NCI-H146 treated with DMSO at 0.1 percent for 48 hours (cell line): ENCODE measurements around the gene ZNF385B.
"Not testable (repeated sequence)": the region's sequence is repeated elsewhere in the genome, so short reads cannot be mapped to it uniquely, and the experiment has no call there.

Experiments
- DNase-seq: peaks from one replicate; lab custom pipeline; 2025; ENCODE audit not compliant: unreplicated experiment; lab: John Stamatoyannopoulos, UW

ZNF385B gene

GRCh38 chr2:179513181-179513580 lies 348.2 kb downstream of the ZNF385B start:
- DNase-seq: no peak

DNA sequence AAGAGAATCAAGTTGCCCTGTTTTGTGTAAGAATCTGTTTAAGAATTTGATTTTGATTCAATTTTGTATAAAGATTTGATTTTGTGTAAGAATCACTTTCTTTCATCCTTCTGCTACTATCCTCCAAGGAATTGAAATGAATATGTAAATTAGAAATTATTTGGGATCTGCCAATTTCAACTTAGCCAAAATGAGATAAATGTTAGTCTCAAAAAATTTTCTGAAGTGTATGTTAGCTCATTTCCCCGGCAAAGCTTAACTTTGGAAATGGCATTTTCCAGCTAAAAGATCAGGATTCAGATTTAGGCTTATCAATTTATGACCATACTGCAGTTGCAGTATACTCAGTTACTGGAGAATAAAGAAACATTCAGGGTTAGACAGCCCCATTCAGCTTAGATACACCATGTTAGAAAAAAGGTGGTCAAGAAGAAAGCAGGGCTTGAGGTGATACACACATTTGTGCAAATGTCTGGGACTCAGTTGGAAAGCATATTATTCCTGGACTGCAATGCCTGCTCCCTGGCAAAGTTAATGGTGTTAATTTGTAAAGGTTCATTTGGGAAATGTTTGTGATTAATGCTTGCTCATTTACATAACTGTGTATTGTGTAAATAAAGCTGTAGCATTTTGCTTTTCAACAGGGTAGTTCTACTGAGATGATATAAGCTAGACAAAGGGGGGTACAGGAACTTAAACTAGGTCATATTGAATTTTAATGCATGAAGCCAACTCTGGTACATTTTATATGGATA lies 349.0 kb downstream of the ZNF385B start:
- no peak for DNase-seq

DNA sequence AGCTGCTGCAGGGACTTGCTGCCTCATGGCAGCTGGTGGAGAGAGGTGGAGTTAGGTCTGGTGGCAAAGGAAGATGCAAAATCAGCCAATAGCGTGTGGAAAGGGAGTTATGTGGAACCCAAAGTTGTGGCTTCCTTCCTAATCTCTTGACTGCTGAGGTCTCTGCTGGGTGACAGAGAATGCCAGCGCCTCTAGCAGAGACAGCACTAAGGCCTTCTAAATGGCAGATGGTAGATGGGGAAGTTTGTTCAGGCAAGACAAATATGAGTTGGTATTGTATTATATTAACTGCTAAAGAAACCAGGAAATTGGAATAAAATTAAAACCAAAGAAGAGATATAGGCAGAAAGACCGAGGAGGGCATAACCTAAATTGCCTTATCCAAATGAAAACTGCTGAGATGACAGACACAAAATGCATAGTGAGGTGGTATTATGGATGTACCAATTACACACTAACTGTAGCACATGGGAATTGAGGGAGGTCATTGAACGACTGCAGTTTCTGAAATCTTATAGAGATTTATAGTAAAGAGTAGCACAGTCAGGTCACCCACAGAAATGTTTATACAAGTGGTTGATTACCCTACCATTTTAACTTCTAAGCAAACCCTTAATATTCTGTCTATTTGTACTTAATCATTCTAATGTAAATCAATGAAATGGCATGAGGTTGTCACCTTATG lies 350.2 kb downstream of the ZNF385B start:
- peak; percentile 23 for DNase-seq

GRCh38 chr2:179495315-179495714 lies 366.1 kb downstream of the ZNF385B start:
- no peak for DNase-seq

- DNase-seq: no peak
Observed at GRCh38 chr2:179488563-179488962, 372.8 kb downstream of the ZNF385B start.

DNA sequence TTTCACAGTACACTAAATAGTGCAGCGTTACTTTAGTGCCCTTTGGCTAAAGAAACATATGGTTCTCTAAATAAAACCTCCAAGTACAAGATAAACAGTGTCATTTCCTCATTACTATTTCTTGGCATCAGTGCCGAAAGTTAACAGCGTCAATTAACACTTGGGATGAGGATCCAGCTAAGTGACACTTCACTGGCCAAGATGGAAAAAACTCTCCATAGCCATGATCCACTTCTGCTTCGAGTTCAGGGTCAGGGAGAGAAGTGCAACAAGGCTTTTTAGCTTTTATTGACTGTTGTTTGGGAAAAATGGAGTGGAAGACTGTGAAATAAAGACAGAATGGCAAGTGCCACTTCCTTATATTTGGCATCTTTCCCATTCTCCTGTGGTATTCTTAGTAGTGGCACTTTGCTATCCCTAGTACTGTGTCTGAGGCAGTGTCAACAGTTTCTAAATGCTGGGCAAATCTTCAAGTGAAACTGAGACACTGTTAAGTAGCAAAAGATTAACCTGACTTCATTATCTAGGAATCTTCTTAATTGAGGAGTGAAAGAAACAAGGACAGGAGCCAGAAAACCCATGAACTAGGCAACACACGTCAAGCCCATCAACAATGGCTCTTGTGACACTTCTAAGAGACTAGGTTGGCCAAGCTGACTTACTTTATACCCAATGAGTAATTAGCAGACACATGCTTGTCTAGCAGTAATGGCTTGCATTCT lies 374.2 kb downstream of the ZNF385B start:
- no peak for DNase-seq

DNA sequence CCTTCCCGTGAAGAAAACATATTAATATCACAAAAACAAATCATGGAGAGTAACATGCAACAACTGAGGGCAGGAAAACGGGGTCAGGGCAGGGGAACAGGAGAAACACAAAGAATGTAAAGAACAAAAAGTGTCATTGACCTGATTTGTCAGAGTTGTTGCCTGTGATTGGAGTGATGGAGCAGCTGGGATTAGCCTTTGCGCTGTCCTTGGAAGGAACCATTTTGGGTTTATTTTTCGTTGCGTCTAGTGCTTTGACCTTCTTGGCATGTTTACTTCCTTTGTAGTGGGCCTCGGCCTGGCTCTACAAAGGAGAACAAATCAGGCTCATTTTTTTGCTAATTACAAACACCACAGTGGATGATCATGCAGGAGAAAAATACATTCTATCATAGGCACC lies 378.3 kb downstream of the ZNF385B start:
- no peak for DNase-seq

DNA sequence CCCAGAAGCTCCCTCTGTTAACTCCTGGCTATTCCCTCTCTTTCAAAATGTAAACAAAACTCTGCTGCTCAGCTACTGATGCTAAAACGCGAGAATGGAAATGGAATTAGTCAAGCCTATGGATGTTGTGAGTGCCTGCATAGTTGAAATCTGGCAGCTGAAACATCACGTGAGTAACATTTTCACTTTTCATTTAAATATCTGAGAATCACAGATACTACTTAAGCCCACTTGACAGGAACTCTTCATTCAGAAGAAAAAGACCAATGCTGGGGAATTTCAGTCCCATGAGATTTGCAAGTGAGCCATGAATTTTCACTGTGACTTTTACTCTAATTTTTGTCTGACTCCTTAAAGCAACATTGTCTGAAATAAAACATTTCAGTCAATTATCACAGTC lies 381.5 kb downstream of the ZNF385B start:
- no peak for DNase-seq

DNA sequence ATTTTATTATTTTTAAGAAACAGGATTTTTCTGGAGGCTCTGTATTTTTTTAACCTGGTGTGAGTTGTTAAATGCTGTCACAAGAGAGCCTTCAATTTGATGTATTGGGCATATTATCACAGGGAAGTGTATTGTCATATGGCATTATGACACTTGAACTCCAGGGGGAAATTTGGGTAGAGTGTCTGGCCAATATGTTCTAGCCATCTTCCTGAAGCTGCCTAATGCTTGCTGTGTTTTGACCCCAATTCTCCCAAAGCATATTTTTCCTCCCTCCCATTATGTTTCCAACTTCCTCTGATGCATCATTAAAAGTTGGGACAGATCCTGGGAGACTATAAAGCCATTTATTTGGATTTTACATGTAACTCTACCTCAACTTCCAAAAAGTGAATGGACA lies 382.6 kb downstream of the ZNF385B start:
- no peak for DNase-seq

GRCh38 chr2:179470992-179471391 lies 390.4 kb downstream of the ZNF385B start:
- DNase-seq: no peak

- no peak for DNase-seq
Observed at GRCh38 chr2:179470089-179470488, 391.3 kb downstream of the ZNF385B start.

GRCh38 chr2:179467960-179468359 lies 393.5 kb downstream of the ZNF385B start:
- no peak for DNase-seq

DNA sequence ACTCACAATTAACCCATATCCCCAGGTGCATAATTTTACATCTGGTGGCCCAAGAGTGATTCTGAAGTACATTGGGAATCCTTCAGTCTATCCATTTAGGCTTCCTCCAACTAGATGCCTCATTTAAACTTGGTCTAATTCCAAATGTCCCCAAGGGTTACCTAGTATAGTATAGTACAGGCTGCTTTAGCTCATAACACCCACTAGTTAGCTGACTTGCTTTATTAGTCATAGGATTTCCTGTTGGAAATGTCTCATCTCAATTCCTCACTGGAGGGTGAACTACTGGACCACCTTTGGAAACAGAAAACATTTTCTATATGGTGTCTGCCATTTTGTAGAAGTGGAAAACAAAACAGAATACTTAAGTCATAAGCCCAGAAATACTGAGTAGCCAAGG lies 394.3 kb downstream of the ZNF385B start:
- DNase-seq: no peak

- no peak for DNase-seq
Observed at GRCh38 chr2:179461420-179461819, 400.0 kb downstream of the ZNF385B start.

- DNase-seq: no peak
Observed at GRCh38 chr2:179460181-179460929, 401.1 kb downstream of the ZNF385B start.

- not testable (repeated sequence) for DNase-seq
Observed at GRCh38 chr2:179458113-179458512, 403.3 kb downstream of the ZNF385B start.

DNA sequence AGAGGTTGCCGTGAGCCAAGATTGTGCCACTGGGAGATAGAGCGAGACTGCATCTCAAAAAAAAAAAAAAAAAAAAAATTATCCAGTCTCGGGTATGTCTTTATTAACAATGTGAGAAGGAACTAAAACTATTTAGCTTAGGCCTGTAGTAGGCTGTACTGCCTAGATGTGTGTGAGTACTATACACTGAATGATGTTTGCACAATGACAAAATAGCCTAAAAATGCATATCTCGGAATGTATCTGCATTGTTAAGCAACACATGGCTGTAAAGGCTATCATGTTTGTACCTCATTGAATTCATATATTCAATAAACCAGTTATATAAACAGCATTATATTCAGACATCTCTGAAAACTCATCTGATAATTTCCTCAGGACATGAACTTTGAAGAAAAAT lies 405.6 kb downstream of the ZNF385B start:
- DNase-seq: no peak

DNA sequence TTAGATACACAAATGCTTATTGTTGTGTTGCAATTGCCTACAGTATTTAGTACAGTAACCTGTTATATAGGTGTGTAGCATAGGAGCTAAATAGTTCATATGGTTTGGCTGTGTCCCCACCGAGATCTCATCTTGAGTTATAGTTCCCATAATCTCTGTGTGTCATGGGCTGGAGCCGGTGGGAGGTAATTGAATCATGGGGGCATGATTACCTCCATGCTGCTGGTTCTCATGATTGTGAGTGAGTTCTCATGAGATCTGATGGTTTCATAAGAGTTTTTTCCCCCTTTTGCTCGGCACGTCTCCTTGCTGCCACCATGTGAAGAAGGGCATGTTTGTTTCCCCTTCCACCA lies 406.3 kb downstream of the ZNF385B start:
- DNase-seq: no peak

DNA sequence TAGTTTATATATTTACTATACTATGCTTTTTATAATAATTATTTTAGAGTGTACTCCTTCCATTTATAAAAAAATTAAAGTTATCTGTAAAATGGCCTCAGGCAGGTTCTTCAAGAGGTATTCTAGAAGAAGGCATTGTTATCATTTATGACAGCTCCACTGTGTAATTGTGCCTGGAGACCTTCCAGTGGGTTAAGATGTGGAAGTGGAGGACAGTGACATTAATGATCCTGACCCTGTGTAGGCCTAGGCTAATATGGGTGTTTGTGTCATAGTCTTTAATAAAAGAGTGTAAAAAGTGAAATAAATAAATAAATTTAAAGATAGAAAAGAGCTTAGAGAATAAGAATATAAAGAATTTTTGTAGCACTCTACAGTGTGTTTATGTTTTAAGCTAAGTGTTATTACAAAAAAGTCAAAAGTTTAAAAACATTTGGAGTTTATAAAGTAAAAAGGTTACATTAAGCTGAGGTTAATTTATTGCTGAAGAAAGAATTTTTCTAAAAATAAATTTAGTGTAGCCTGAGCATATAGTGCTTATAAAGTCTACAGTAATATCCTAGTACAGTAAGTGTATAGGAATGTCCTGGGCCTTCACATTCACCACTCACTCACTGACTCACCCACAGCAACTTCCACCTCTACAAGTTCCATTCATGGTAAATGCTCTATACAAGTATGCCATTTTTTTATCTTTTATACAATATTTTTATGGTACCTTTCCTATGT lies 406.8 kb downstream of the ZNF385B start:
- no peak for DNase-seq

DNA sequence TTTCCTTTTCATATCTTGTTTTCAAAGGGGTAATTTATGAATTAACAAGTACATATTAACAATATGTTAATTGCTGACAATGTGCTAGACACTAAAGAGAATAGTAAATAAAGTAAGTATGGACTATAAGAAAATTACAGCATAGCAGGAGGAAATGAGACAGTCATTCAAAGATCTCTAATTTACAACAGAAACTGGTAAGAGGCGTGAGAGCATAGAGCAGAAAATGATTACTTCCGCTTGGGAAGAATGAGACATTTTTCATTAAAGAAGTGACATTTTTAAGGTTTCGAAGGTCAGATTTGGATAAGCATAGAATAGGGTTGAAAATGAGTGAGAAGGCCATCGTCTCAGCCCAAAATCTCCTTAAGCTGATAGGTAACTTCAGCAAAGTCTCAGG lies 412.4 kb downstream of the ZNF385B start:
- no peak for DNase-seq
